HCT116 (cell line): ENCODE data around the gene CUL9.

Experiments
- CBX3 ChIP-seq: IDR thresholded peaks from 2 replicates; pipeline ENCODE4 v1.6.1; 2012; ENCODE audit warnings: low read depth
- CEBPB ChIP-seq: IDR thresholded peaks from 2 replicates; pipeline ENCODE4 v1.6.1; 2012; ENCODE audit warnings: low read depth
- CTCF ChIP-seq, 3 experiments: fragments of 200-600 bp in 1 of 3; sonication (generic) in 1 of 3; IDR thresholded peaks in 2 of 3; conservative IDR thresholded peaks in 1 of 3; 2 replicates each; pipeline ENCODE4 v1.5.1; 2012 to 2017; ENCODE audit warnings: low read depth in 2 of 3, low read length in 2 of 3, antibody characterized with exemption in 1 of 3, borderline replicate concordance in 1 of 3, control low read depth in 1 of 3, mild to moderate bottlenecking in 1 of 3, mixed read lengths in 1 of 3, mixed run types in 1 of 3, moderate library complexity in 1 of 3; ENCODE audit not compliant: insufficient read depth in 1 of 3
- EZH2 ChIP-seq: fragments of 200-600 bp; sonication (generic); IDR thresholded peaks from 2 replicates; pipeline ENCODE4 v1.6.1; 2017; ENCODE audit warnings: antibody characterized with exemption, mixed run types
- EZH2phosphoT487 ChIP-seq: fragments of 200-600 bp; IDR thresholded peaks from 2 replicates; pipeline ENCODE4 v1.6.1; 2018; ENCODE audit warnings: antibody characterized with exemption, borderline replicate concordance
- POLR2A ChIP-seq: IDR thresholded peaks from 2 replicates; pipeline ENCODE4 v1.7.0; 2011; ENCODE audit warnings: borderline replicate concordance; ENCODE audit not compliant: insufficient read depth, insufficient read length; ENCODE audit errors: extremely low read depth
- POLR2AphosphoS5 ChIP-seq: IDR thresholded peaks from 2 replicates; pipeline ENCODE4 v1.6.1; 2011; ENCODE audit warnings: mild to moderate bottlenecking, low read depth, low read length, moderate library complexity
- RAD21 ChIP-seq: IDR thresholded peaks from 2 replicates; pipeline ENCODE4 v1.6.1; 2012; ENCODE audit warnings: low read depth, mild to moderate bottlenecking
- SIN3A ChIP-seq: IDR thresholded peaks from 2 replicates; pipeline ENCODE4 v1.6.1; 2012; ENCODE audit warnings: low read depth
- SRF ChIP-seq: IDR thresholded peaks from 2 replicates; pipeline ENCODE4 v1.6.1; 2012; ENCODE audit warnings: low read depth
- ZFX ChIP-seq: fragments of 450-650 bp; IDR thresholded peaks from 2 replicates; pipeline ENCODE4 v1.6.1; 2017
- ZNF274 ChIP-seq: fragments of 200-500 bp; sonication (Bioruptor generic); IDR thresholded peaks from 2 replicates; pipeline ENCODE4 v1.6.1; 2014; ENCODE audit warnings: mild to moderate bottlenecking, low read depth, low read length, inconsistent platforms

GRCh38 chr6:43243664-43244321 lies 61.8 kb downstream of the CUL9 start:
- TF ChIP-seq CTCF (IDR thresholded peaks at IDR 0.05 in 2 of 3, conservative IDR thresholded peaks at IDR 0.05 in 1 of 3; ENCODE audit: borderline replicate concordance in 1 of 3, insufficient read depth in 1 of 3, low read depth in 2 of 3, low read length in 2 of 3) (no peak), POLR2A (no peak), CBX3 (no peak), ZNF274 (no peak), POLR2AphosphoS5 (no peak), EZH2 (no peak), SIN3A (no peak), ZFX (no peak), SRF (no peak), RAD21 (no peak), EZH2phosphoT487 (no peak), CEBPB (no peak)
